ENCODE measurements around the gene FOXJ2.
"Not testable (repeated sequence)": the region's sequence is repeated elsewhere in the genome, so short reads cannot be mapped to it uniquely, and the experiment has no call there.

Gene FOXJ2

GRCh38 chr12:8071820-8072219 lies 39.3 kb downstream of the FOXJ2 start:
- DNase-seq: not testable (repeated sequence)

- no peak for DNase-seq
These were observed 43.4 kb downstream of the FOXJ2 start for GRCh38 chr12:8075935-8076334.

- no peak for DNase-seq
These were observed 43.9 kb downstream of the FOXJ2 start for GRCh38 chr12:8076366-8076765.

GRCh38 chr12:8077207-8077606 lies 44.7 kb downstream of the FOXJ2 start:
- DNase-seq: no peak

GRCh38 chr12:8078398-8078797 lies 45.9 kb downstream of the FOXJ2 start:
- DNase-seq: peak; percentile 43

GRCh38 chr12:8078916-8079315 lies 46.4 kb downstream of the FOXJ2 start:
- no peak for DNase-seq

GRCh38 chr12:8080120-8080519 lies 47.6 kb downstream of the FOXJ2 start:
- DNase-seq: no peak

GRCh38 chr12:8081251-8081920 lies 48.9 kb downstream of the FOXJ2 start:
- peak; percentile 23 for DNase-seq

GRCh38 chr12:8082808-8083100 lies 50.2 kb downstream of the FOXJ2 start:
- DNase-seq: no peak

- not testable (repeated sequence) for DNase-seq
These were observed 51.8 kb downstream of the FOXJ2 start for GRCh38 chr12:8084351-8084750.

- DNase-seq: no peak
These were observed 55.1 kb downstream of the FOXJ2 start for GRCh38 chr12:8087666-8088065.

GRCh38 chr12:8088574-8088973 lies 56.1 kb downstream of the FOXJ2 start:
- no peak for DNase-seq

GRCh38 chr12:8089277-8089676 lies 56.8 kb downstream of the FOXJ2 start:
- not testable (repeated sequence) for DNase-seq

GRCh38 chr12:8089716-8090115 lies 57.2 kb downstream of the FOXJ2 start:
- DNase-seq: no peak

GRCh38 chr12:8093291-8093690 lies 60.8 kb downstream of the FOXJ2 start:
- no peak for DNase-seq

- no peak for DNase-seq
These were observed 63.9 kb downstream of the FOXJ2 start for GRCh38 chr12:8096281-8096915.

- DNase-seq: no peak
These were observed 66.7 kb downstream of the FOXJ2 start for GRCh38 chr12:8099235-8099634.
